ENCODE results near the gene KPNB1.
"Not testable (repeated sequence)": the region's sequence is repeated elsewhere in the genome, so short reads cannot be mapped to it uniquely, and the experiment has no call there.

The KPNB1 gene

GRCh38 chr17:47676510-47677165, 26.9 kb downstream of the KPNB1 start:
- no peak for DNase-seq (ENCODE audit: low spot score)

- no peak for DNase-seq (ENCODE audit: low spot score)
Measured at GRCh38 chr17:47678196-47678595, 28.5 kb downstream of the KPNB1 start.

GRCh38 chr17:47682138-47682537, 32.4 kb downstream of the KPNB1 start:
- DNase-seq (ENCODE audit: low spot score), result no peak

GRCh38 chr17:47682727-47683126, 33.0 kb downstream of the KPNB1 start:
- not testable (repeated sequence) for DNase-seq (ENCODE audit: low spot score)

- DNase-seq (ENCODE audit: low spot score), result no peak
Measured at GRCh38 chr17:47684025-47684424, 34.3 kb downstream of the KPNB1 start.

GRCh38 chr17:47684535-47685193, 34.9 kb downstream of the KPNB1 start:
- no peak for DNase-seq (ENCODE audit: low spot score)

- DNase-seq (ENCODE audit: low spot score), result no peak
Measured at GRCh38 chr17:47685556-47686275, 36.0 kb downstream of the KPNB1 start.

- DNase-seq (ENCODE audit: low spot score), result peak; percentile 53
Measured at GRCh38 chr17:47686276-47686635, 36.5 kb downstream of the KPNB1 start.

- no peak for DNase-seq (ENCODE audit: low spot score)
Measured at GRCh38 chr17:47686664-47687327, 37.1 kb downstream of the KPNB1 start.

- DNase-seq (ENCODE audit: low spot score), result no peak
Measured at GRCh38 chr17:47687328-47687690, 37.6 kb downstream of the KPNB1 start.

- DNase-seq (ENCODE audit: low spot score), result no peak
Measured at GRCh38 chr17:47687748-47688147, 38.0 kb downstream of the KPNB1 start.

GRCh38 chr17:47690121-47690520, 40.4 kb downstream of the KPNB1 start:
- no peak for DNase-seq (ENCODE audit: low spot score)

- DNase-seq (ENCODE audit: low spot score), result no peak
Measured at GRCh38 chr17:47692137-47692894, 42.6 kb downstream of the KPNB1 start.

GRCh38 chr17:47692895-47693730, 43.4 kb downstream of the KPNB1 start:
- DNase-seq (ENCODE audit: low spot score), result no peak

- DNase-seq (ENCODE audit: low spot score), result peak; percentile 41
Measured at GRCh38 chr17:47693731-47694580, 44.2 kb downstream of the KPNB1 start, which contains the start of gene TBKBP1. Gene TBKBP1 (plus strand): TSS chr17:47694161. CDS start chr17:47696113, 1,952 bp downstream.

GRCh38 chr17:47694581-47695428, 45.1 kb downstream of the KPNB1 start:
- peak; percentile 83 for DNase-seq (ENCODE audit: low spot score)

- no peak for DNase-seq (ENCODE audit: low spot score)
Measured at GRCh38 chr17:47695429-47696376, 46.0 kb downstream of the KPNB1 start.
